Measurements from ENCODE around the gene TTC39A.
"Not testable (repeated sequence)": the region's sequence is repeated elsewhere in the genome, so short reads cannot be mapped to it uniquely, and the experiment has no call there.

TTC39A gene

GRCh38 chr1:51252366-51252765 is 78.0 kb downstream of the TTC39A start:
- no peak for DNase-seq
- Histone ChIP-seq H3K4me1 (peaks cover 0 to 60% (median 20%) of the 10 kb centered on the region in 4 donors), H3K27me3 (no peaks in the 10 kb centered on the region), H3K9me3 (no peaks in the 10 kb centered on the region), H3K27ac (no peak overlapping the region), H3K4me3 (no peak overlapping the region), H3K36me3 (no peaks in the 10 kb centered on the region)
- no peak for TF ChIP-seq CTCF (IDR thresholded peaks at IDR 0.05)
- intact Hi-C loops (cut with DNase I; ENCODE audit: low total_unique reads): no loop called here

GRCh38 chr1:51251165-51251564 is 79.2 kb downstream of the TTC39A start:
- H3K36me3 ChIP-seq; DNase-seq; H3K27ac ChIP-seq; intact Hi-C loops (cut with DNase I; ENCODE audit: low total_unique reads); H3K4me3 ChIP-seq; H3K9me3 ChIP-seq; H3K27me3 ChIP-seq: not testable (repeated sequence)
- H3K4me1 ChIP-seq: peaks cover 0 to 65% (median 19%) of the 10 kb centered on the region in 4 donors

GRCh38 chr1:51250729-51251128 is 79.6 kb downstream of the TTC39A start:
- H3K9me3 ChIP-seq; DNase-seq; H3K4me3 ChIP-seq; H3K27me3 ChIP-seq; H3K27ac ChIP-seq; H3K36me3 ChIP-seq; intact Hi-C loops (cut with DNase I; ENCODE audit: low total_unique reads): not testable (repeated sequence)
- peaks cover 0 to 66% (median 19%) of the 10 kb centered on the region in 4 donors for H3K4me1 ChIP-seq

GRCh38 chr1:51249445-51249844 is 80.9 kb downstream of the TTC39A start:
- no peak for DNase-seq
- H3K9me3 ChIP-seq: no peaks in the 10 kb centered on the region
- no peaks in the 10 kb centered on the region for H3K27me3 ChIP-seq
- no peak for TF ChIP-seq CTCF (IDR thresholded peaks at IDR 0.05)
- peaks cover 0 to 68% (median 14%) of the 10 kb centered on the region in 4 donors for H3K4me1 ChIP-seq
- H3K36me3 ChIP-seq: no peaks in the 10 kb centered on the region
- H3K27ac ChIP-seq: no peak overlapping the region
- intact Hi-C loops (cut with DNase I; ENCODE audit: low total_unique reads): no loop called here
- no peak overlapping the region for H3K4me3 ChIP-seq

- Histone ChIP-seq H3K4me3 (no peak overlapping the region), H3K9me3 (no peaks in the 10 kb centered on the region), H3K4me1 (peaks cover 0 to 74% (median 16%) of the 10 kb centered on the region in 4 donors), H3K36me3 (no peaks in the 10 kb centered on the region), H3K27me3 (no peaks in the 10 kb centered on the region), H3K27ac (no peak overlapping the region)
- no peak for DNase-seq
- no peak for TF ChIP-seq CTCF (IDR thresholded peaks at IDR 0.05)
- intact Hi-C loops (cut with DNase I; ENCODE audit: low total_unique reads): no loop called here
Observed at GRCh38 chr1:51247499-51247898, 82.9 kb downstream of the TTC39A start.

DNA sequence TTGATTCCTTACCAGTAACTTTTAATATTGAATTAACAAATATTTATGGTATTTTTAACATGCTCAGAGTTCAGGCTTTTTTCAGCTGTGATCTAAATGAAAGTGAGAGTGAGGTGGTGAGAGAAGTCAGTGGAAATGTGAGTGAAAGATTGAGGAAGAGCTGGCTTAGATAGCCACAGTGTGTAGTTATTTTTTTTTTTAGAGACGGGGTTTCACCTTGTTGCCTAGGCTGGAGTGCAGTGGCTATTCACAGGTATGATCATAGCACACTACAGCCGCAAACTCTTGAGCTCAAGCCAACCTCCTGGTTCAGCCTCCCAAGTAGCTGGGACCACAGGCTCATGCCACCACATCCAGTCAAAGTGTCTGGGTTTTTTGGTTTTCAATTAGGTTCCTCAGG is 83.3 kb downstream of the TTC39A start:
- intact Hi-C loops (cut with DNase I; ENCODE audit: low total_unique reads): no loop called here
- no peak overlapping the region for H3K4me3 ChIP-seq
- no peaks in the 10 kb centered on the region for H3K27me3 ChIP-seq
- TF ChIP-seq CTCF (IDR thresholded peaks at IDR 0.05): no peak
- H3K36me3 ChIP-seq: no peaks in the 10 kb centered on the region
- H3K9me3 ChIP-seq: no peaks in the 10 kb centered on the region
- no peak overlapping the region for H3K27ac ChIP-seq
- H3K4me1 ChIP-seq: peaks cover 0 to 75% (median 17%) of the 10 kb centered on the region in 4 donors
- no peak for DNase-seq

DNA sequence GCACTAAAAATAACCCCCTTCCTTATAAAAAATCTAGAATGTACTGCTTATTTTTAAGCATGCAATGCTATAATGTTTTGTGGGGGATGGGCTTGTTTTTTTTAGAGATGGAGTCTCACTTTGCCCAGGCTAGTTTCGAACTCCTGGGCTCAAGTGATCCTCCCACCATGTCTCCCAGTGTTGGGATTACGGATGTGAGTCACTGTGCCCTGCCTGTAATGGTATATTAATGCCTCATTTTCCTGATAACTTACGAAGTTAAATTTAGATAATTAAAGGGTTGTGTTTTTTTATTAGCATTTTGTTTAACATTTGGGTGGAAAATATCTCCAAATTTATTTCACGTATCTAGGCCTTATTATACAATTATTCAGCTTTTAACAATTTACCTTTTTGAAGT is 87.8 kb downstream of the TTC39A start:
- no peak for TF ChIP-seq CTCF (IDR thresholded peaks at IDR 0.05)
- H3K4me3 ChIP-seq: no peak overlapping the region
- H3K9me3 ChIP-seq: no peaks in the 10 kb centered on the region
- H3K27me3 ChIP-seq: no peaks in the 10 kb centered on the region
- no peak overlapping the region for H3K27ac ChIP-seq
- intact Hi-C loops (cut with DNase I; ENCODE audit: low total_unique reads): no loop called here
- H3K4me1 ChIP-seq: peaks cover 0 to 91% (median 35%) of the 10 kb centered on the region in 4 donors
- DNase-seq: no peak
- H3K36me3 ChIP-seq: no peaks in the 10 kb centered on the region

Data from tibial artery (tissue), 4 donors.